ENCODE results near the gene TRIM4.

GRCh38 chr7:99930376-99930775, 11.0 kb upstream of the TRIM4 start:
- TF ChIP-seq CTCF (conservative IDR thresholded peaks at IDR 0.05) (no peak), EZH2 (IDR thresholded peaks at IDR 0.05; ENCODE audit: low read depth) (no peak)
